SH-SY5Y (cell line): ENCODE results near the gene IL17F.

Experiments
- GATA2 ChIP-seq: IDR thresholded peaks from 2 replicates; pipeline ENCODE4 v1.6.1; 2011; ENCODE audit warnings: mild to moderate bottlenecking, low read depth, low read length
- GATA3 ChIP-seq: IDR thresholded peaks from 2 replicates; pipeline ENCODE4 v1.6.1; 2011; ENCODE audit warnings: low read depth, mild to moderate bottlenecking, low read length, moderate library complexity

DNA sequence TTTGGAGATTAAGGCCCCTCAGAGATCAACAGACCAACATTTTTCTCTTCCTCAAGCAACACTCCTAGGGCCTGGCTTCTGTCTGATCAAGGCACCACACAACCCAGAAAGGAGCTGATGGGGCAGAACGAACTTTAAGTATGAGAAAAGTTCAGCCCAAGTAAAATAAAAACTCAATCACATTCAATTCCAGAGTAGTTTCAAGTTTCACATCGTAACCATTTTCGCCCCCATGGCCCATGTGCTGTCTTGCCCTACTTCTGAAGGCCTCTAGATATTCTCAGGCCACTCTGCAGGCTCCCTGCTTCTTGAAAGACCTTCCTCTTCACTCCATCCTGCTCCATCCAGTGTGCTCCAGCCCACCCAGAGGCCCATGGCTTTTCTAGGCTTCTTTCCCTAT, 53.9 kb downstream of the IL17F start:
- no peak for TF ChIP-seq GATA3
- TF ChIP-seq GATA2, result no peak
